ENCODE data around the gene NLRP12.

NLRP12 gene

DNA sequence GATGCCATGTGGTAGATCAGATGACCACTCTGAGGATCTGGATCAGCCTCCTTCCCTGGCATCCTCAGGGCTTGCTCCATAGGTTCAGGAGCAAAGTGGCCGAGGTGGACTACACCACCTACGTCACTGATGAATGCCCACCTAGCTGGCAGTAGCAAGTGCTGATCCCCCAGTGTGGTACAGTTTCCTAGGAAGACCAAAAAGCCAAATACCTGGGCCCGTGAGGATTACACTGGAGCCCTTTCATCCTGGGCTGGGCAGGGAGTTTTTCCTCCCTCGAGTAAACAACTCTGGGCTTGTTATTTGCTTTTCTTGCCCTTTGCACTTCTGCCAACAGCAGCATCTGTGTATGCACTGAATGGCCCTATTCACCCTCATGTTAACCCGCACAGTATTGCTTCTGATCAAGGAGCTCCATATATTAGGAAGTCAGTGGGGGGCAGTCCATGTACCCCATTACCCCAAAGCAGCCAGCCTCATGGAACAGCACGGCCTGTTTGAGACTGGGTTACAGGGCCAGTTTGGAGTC, 40.3 kb upstream of the NLRP12 start:
- no peak overlapping the region for H2BK12ac ChIP-seq (ENCODE audit: low read length)
- no peaks in the 10 kb centered on the region for H3K36me3 ChIP-seq (ENCODE audit: control insufficient read depth in 1 of 2, insufficient read depth in 2 of 2, low read length in 2 of 2)
- peaks cover 12 to 14% of the 10 kb centered on the region in 2 experiments for H3K4me1 ChIP-seq (ENCODE audit: control insufficient read depth in 1 of 2, insufficient read depth in 2 of 2, low read length in 2 of 2)
- no peak for DNase-seq
- no peak overlapping the region for H2BK5ac ChIP-seq (ENCODE audit: low read depth, low read length, poor library complexity)
- no peak overlapping the region for H3K4me2 ChIP-seq (ENCODE audit: low read length)
- H2BK120ac ChIP-seq (ENCODE audit: insufficient read depth, low read length, poor library complexity) = no peak overlapping the region
- H3K4ac ChIP-seq (ENCODE audit: low read depth, low read length) = no peak overlapping the region
- H3K14ac ChIP-seq (ENCODE audit: low read length) = no peak overlapping the region
- no CpG with 5 or more reads among the region's 6 CpGs for WGBS (ENCODE audit: extremely low coverage, insufficient coverage, insufficient read length)
- peaks cover 26% of the 10 kb centered on the region for H3K79me1 ChIP-seq (ENCODE audit: low read length)
- H3K79me2 ChIP-seq (ENCODE audit: control insufficient read depth, insufficient read depth, low read length, poor library complexity) = peaks cover 16% of the 10 kb centered on the region
- H4K8ac ChIP-seq (ENCODE audit: low read depth, low read length) = no peak overlapping the region
- H3K23ac ChIP-seq (ENCODE audit: low read length) = no peak overlapping the region
- no peak overlapping the region for H3K18ac ChIP-seq (ENCODE audit: low read length)
- H2AFZ ChIP-seq (ENCODE audit: insufficient read depth, low read length, poor library complexity) = no peak overlapping the region
- no peak overlapping the region for H4K91ac ChIP-seq (ENCODE audit: low read depth, low read length)
- peaks cover 3% of the 10 kb centered on the region for H3K9me3 ChIP-seq (ENCODE audit: insufficient read depth, low read depth, low read length)
- H3K9ac ChIP-seq (ENCODE audit: low read length) = no peak overlapping the region
- H3K4me3 ChIP-seq (ENCODE audit: low read depth, low read length) = no peak overlapping the region
- no peak overlapping the region for H2AK5ac ChIP-seq (ENCODE audit: low read length)
- H3K27me3 ChIP-seq (ENCODE audit: insufficient read depth, low read length) = no peaks in the 10 kb centered on the region
- no peak overlapping the region for H3K27ac ChIP-seq (ENCODE audit: low read depth, low read length)
- no peak overlapping the region for H4K12ac ChIP-seq (ENCODE audit: low read depth, low read length)

DNA sequence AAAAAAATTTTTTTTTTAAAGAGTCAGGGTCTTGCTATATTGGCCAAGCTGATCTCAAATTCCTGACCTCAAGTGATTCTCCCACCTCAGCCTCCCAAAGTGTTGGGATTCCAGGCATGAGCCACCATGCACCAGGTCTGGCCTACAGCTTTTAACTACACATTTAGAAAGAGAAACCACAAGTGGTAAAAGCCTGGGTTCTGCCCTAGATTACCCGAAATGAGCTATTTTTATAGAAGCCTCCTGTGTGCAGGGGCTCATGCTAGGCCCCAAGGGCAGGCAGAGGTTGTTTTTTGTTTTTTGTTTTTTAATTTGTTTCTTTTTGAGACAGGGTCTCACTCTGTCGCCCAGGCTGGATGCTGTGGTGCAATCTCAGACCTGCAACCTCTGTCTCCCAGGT, 29.6 kb upstream of the NLRP12 start:
- H3K4me2 ChIP-seq (ENCODE audit: low read length) = no peak overlapping the region
- H3K18ac ChIP-seq (ENCODE audit: low read length) = no peak overlapping the region
- H4K12ac ChIP-seq (ENCODE audit: low read depth, low read length) = no peak overlapping the region
- no peaks in the 10 kb centered on the region for H3K79me2 ChIP-seq (ENCODE audit: control insufficient read depth, insufficient read depth, low read length, poor library complexity)
- no peak overlapping the region for H3K27ac ChIP-seq (ENCODE audit: low read depth, low read length)
- no peak overlapping the region for H2BK5ac ChIP-seq (ENCODE audit: low read depth, low read length, poor library complexity)
- H2AK5ac ChIP-seq (ENCODE audit: low read length) = no peak overlapping the region
- no peak overlapping the region for H3K4ac ChIP-seq (ENCODE audit: low read depth, low read length)
- H3K9me3 ChIP-seq (ENCODE audit: insufficient read depth, low read depth, low read length) = no peaks in the 10 kb centered on the region
- H4K8ac ChIP-seq (ENCODE audit: low read depth, low read length) = no peak overlapping the region
- no peak overlapping the region for H2AFZ ChIP-seq (ENCODE audit: insufficient read depth, low read length, poor library complexity)
- no peak overlapping the region for H2BK120ac ChIP-seq (ENCODE audit: insufficient read depth, low read length, poor library complexity)
- no peak overlapping the region for H3K4me3 ChIP-seq (ENCODE audit: low read depth, low read length)
- no peak overlapping the region for H2BK12ac ChIP-seq (ENCODE audit: low read length)
- DNase-seq = no peak
- no peaks in the 10 kb centered on the region for H3K79me1 ChIP-seq (ENCODE audit: low read length)
- no peaks in the 10 kb centered on the region for H3K4me1 ChIP-seq (ENCODE audit: control insufficient read depth in 1 of 2, insufficient read depth in 2 of 2, low read length in 2 of 2)
- no CpG with 5 or more reads among the region's 2 CpGs for WGBS (ENCODE audit: extremely low coverage, insufficient coverage, insufficient read length)
- H4K91ac ChIP-seq (ENCODE audit: low read depth, low read length) = no peak overlapping the region
- no peak overlapping the region for H3K9ac ChIP-seq (ENCODE audit: low read length)
- no peaks in the 10 kb centered on the region for H3K27me3 ChIP-seq (ENCODE audit: insufficient read depth, low read length)
- no peak overlapping the region for H3K23ac ChIP-seq (ENCODE audit: low read length)
- H3K36me3 ChIP-seq (ENCODE audit: control insufficient read depth in 1 of 2, insufficient read depth in 2 of 2, low read length in 2 of 2) = no peaks in the 10 kb centered on the region
- no peak overlapping the region for H3K14ac ChIP-seq (ENCODE audit: low read length)

DNA sequence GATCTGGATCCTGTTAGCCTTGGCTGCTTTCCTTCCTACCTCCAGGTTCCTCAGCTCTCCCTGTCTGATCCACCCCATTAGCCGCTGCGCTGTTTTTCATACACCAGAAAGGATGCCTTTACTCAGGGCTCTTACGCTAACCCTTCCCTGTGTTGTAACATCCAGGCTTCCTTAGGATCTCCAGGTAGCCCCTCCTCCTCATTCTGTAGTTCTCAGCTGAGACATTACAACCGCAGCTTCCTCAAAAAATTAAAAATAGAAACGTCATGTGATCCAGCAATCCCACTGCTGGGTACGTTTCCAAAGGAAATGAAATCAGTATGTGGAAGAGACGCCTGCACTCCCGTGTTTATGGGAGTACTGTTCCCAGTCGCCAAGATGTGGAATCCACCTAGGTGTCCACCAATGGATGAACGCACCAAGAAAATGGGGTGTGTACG, 25.1 kb upstream of the NLRP12 start:
- Histone ChIP-seq H3K18ac (ENCODE audit: low read length) (no peak overlapping the region), H3K4ac (ENCODE audit: low read depth, low read length) (no peak overlapping the region), H4K8ac (ENCODE audit: low read depth, low read length) (no peak overlapping the region), H3K36me3 (ENCODE audit: control insufficient read depth in 1 of 2, insufficient read depth in 2 of 2, low read length in 2 of 2) (no peaks in the 10 kb centered on the region), H3K4me2 (ENCODE audit: low read length) (no peak overlapping the region), H3K79me1 (ENCODE audit: low read length) (no peaks in the 10 kb centered on the region), H3K9ac (ENCODE audit: low read length) (no peak overlapping the region), H4K91ac (ENCODE audit: low read depth, low read length) (no peak overlapping the region), H3K14ac (ENCODE audit: low read length) (no peak overlapping the region), H3K27me3 (ENCODE audit: insufficient read depth, low read length) (no peaks in the 10 kb centered on the region), H3K23ac (ENCODE audit: low read length) (no peak overlapping the region), H4K12ac (ENCODE audit: low read depth, low read length) (no peak overlapping the region), H2BK120ac (ENCODE audit: insufficient read depth, low read length, poor library complexity) (no peak overlapping the region), H3K27ac (ENCODE audit: low read depth, low read length) (no peak overlapping the region), H3K79me2 (ENCODE audit: control insufficient read depth, insufficient read depth, low read length, poor library complexity) (no peaks in the 10 kb centered on the region), H2BK12ac (ENCODE audit: low read length) (no peak overlapping the region), H2AK5ac (ENCODE audit: low read length) (no peak overlapping the region), H2AFZ (ENCODE audit: insufficient read depth, low read length, poor library complexity) (no peak overlapping the region), H2BK5ac (ENCODE audit: low read depth, low read length, poor library complexity) (no peak overlapping the region), H3K4me1 (ENCODE audit: control insufficient read depth in 1 of 2, insufficient read depth in 2 of 2, low read length in 2 of 2) (no peaks in the 10 kb centered on the region), H3K4me3 (ENCODE audit: low read depth, low read length) (no peak overlapping the region), H3K9me3 (ENCODE audit: insufficient read depth, low read depth, low read length) (no peaks in the 10 kb centered on the region)
- DNase-seq = peak in 1 of 2 donors; percentile 17
- WGBS (ENCODE audit: extremely low coverage, insufficient coverage, insufficient read length) = no CpG with 5 or more reads among the region's 11 CpGs

DNA sequence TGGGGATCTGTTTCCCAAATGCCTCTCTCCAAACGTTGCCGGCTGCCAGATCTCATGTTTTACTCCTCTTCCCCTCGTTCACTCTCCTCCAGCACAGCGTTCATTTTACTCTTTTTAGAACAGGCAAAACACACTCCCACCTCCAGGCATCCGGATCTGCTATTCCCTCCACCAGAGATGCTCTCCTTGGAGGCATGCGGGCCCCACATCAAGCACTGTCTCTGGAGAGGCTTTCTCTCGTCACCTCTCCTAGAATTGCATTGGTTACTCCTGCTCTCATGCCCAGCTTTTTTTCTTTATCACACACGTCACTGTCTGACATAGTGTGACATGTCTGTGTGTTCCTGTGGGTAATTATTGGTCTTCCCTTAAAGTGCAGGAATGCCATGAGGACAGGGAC, 23.4 kb upstream of the NLRP12 start:
- H3K27me3 ChIP-seq (ENCODE audit: insufficient read depth, low read length) = no peaks in the 10 kb centered on the region
- H2AFZ ChIP-seq (ENCODE audit: insufficient read depth, low read length, poor library complexity) = no peak overlapping the region
- no CpG with 5 or more reads among the region's 8 CpGs for whole genome bisulfite sequencing (ENCODE audit: extremely low coverage, insufficient coverage, insufficient read length)
- H3K79me2 ChIP-seq (ENCODE audit: control insufficient read depth, insufficient read depth, low read length, poor library complexity) = no peaks in the 10 kb centered on the region
- H2AK5ac ChIP-seq (ENCODE audit: low read length) = no peak overlapping the region
- H3K4me1 ChIP-seq (ENCODE audit: control insufficient read depth in 1 of 2, insufficient read depth in 2 of 2, low read length in 2 of 2) = no peaks in the 10 kb centered on the region
- peak; percentile 71 to 78 for DNase-seq
- H3K27ac ChIP-seq (ENCODE audit: low read depth, low read length) = no peak overlapping the region
- H2BK12ac ChIP-seq (ENCODE audit: low read length) = no peak overlapping the region
- no peak overlapping the region for H3K4ac ChIP-seq (ENCODE audit: low read depth, low read length)
- no peak overlapping the region for H4K12ac ChIP-seq (ENCODE audit: low read depth, low read length)
- H3K18ac ChIP-seq (ENCODE audit: low read length) = no peak overlapping the region
- H3K9ac ChIP-seq (ENCODE audit: low read length) = no peak overlapping the region
- no peak overlapping the region for H3K4me2 ChIP-seq (ENCODE audit: low read length)
- H3K4me3 ChIP-seq (ENCODE audit: low read depth, low read length) = no peak overlapping the region
- no peaks in the 10 kb centered on the region for H3K36me3 ChIP-seq (ENCODE audit: control insufficient read depth in 1 of 2, insufficient read depth in 2 of 2, low read length in 2 of 2)
- no peak overlapping the region for H3K14ac ChIP-seq (ENCODE audit: low read length)
- no peak overlapping the region for H4K91ac ChIP-seq (ENCODE audit: low read depth, low read length)
- H3K79me1 ChIP-seq (ENCODE audit: low read length) = no peaks in the 10 kb centered on the region
- H3K9me3 ChIP-seq (ENCODE audit: insufficient read depth, low read depth, low read length) = no peaks in the 10 kb centered on the region
- H2BK120ac ChIP-seq (ENCODE audit: insufficient read depth, low read length, poor library complexity) = no peak overlapping the region
- H4K8ac ChIP-seq (ENCODE audit: low read depth, low read length) = no peak overlapping the region
- H2BK5ac ChIP-seq (ENCODE audit: low read depth, low read length, poor library complexity) = no peak overlapping the region
- no peak overlapping the region for H3K23ac ChIP-seq (ENCODE audit: low read length)
